HG03196 (cell line): ENCODE data around the gene CNPY1.

ENCODE experiments used
- ATAC-seq: cut with Tn5 transposase; IDR thresholded peaks from one replicate; pipeline ENCODE4 v1.9.1; 2021; ENCODE audit not compliant: unreplicated experiment

Gene CNPY1

GRCh38 chr7:155456738-155457543 is 89.4 kb downstream of the CNPY1 start:
- no peak for ATAC-seq

- no peak for ATAC-seq
Observed at GRCh38 chr7:155455776-155456737, 90.3 kb downstream of the CNPY1 start.

- no peak for ATAC-seq
Observed at GRCh38 chr7:155455132-155455693, 91.1 kb downstream of the CNPY1 start.

GRCh38 chr7:155454183-155455112 is 91.9 kb downstream of the CNPY1 start:
- no peak for ATAC-seq

- ATAC-seq = no peak
Observed at GRCh38 chr7:155453296-155454182, 92.8 kb downstream of the CNPY1 start.

GRCh38 chr7:155452505-155453295 is 93.7 kb downstream of the CNPY1 start:
- ATAC-seq = no peak

GRCh38 chr7:155451840-155452239 is 94.5 kb downstream of the CNPY1 start:
- no peak for ATAC-seq
